ENCODE measurements around the gene SLC25A2. TPM values are rescaled to one million over a fixed set of nuclear protein-coding genes. Genes with fewer than 3 reads are reported as not detected.
A peak's percentile ranks its signal among the peaks of the same experiment; 100 is the strongest.
"Not testable (repeated sequence)": the region's sequence is repeated elsewhere in the genome, so short reads cannot be mapped to it uniquely, and the experiment has no call there.

SLC25A2 gene
- total RNA-seq (2021) (0.33 and 0.55 TPM in 2 replicates), Bru-seq, nascent RNA (percentile 64 among the genes with signal in this experiment), BruChase-seq, experiment 1, labeled RNA remaining after a 2-hour chase (percentile 45 among the genes with signal in this experiment), BruChase-seq, experiment 2, labeled RNA remaining after a 6-hour chase (percentile 22 among the genes with signal in this experiment)
- long read RNA-seq: 0 reads

GRCh38 chr5:141303756-141304155 is at the start of gene SLC25A2:
Gene SLC25A2, minus strand, starts transcription at chr5:141304049. Its CDS starts 184 bp downstream, at chr5:141303865.
- Histone ChIP-seq H3K27me3 (ENCODE audit: insufficient read depth, low read depth) (no peaks in the 10 kb centered on the region), H3K4me1 (replicated peaks; ENCODE audit: insufficient read depth) (no peaks in the 10 kb centered on the region), H3K9me3 (ENCODE audit: insufficient read depth, low read depth) (no peaks in the 10 kb centered on the region; the same call in 1 of the 2 replicates), H3F3A (ENCODE audit: insufficient read depth, low read depth) (no peaks in the 10 kb centered on the region), H4K20me1 (ENCODE audit: insufficient read depth) (no peaks in the 10 kb centered on the region), H3K36me3 (ENCODE audit: low read depth) (no peaks in the 10 kb centered on the region), H3K27ac (no peak within 1 kb of the TSS), H3K4me2 (no peak within 1 kb of the TSS), H3K4me3 (no peak within 1 kb of the TSS), H3K79me2 (ENCODE audit: low read depth) (no peaks in the 10 kb centered on the region), H3K9me2 (ENCODE audit: insufficient read depth) (no peaks in the 10 kb centered on the region), H2AFZ (no peak within 1 kb of the TSS)
- ChIA-PET CTCF (no interaction called here), POLR2A (ENCODE audit: unreplicated experiment) (no interaction called here)
- intact Hi-C loops (cut with micrococcal nuclease; ENCODE audit: unreplicated experiment): no loop called here
- TF ChIP-seq EZH2 (IDR thresholded peaks at IDR 0.05; ENCODE audit: low read depth): no peak
- no peak for TF ChIP-seq CTCF (conservative IDR thresholded peaks at IDR 0.05)
- no TSS peak for BruUV-seq (replicated peaks)
- no peak for DNase-seq

- H3F3A ChIP-seq (ENCODE audit: insufficient read depth, low read depth): no peaks in the 10 kb centered on the region
- no peak for DNase-seq
- H3K4me2 ChIP-seq: no peak overlapping the region
- no peak for TF ChIP-seq EZH2 (IDR thresholded peaks at IDR 0.05; ENCODE audit: low read depth)
- no peak for TF ChIP-seq CTCF (conservative IDR thresholded peaks at IDR 0.05)
- POLR2A ChIA-PET (ENCODE audit: unreplicated experiment): no interaction called here
- H3K9me2 ChIP-seq (ENCODE audit: insufficient read depth): no peaks in the 10 kb centered on the region
- H3K36me3 ChIP-seq (ENCODE audit: low read depth): no peaks in the 10 kb centered on the region
- H3K4me3 ChIP-seq: no peak overlapping the region
- H3K27me3 ChIP-seq (ENCODE audit: insufficient read depth, low read depth): no peaks in the 10 kb centered on the region
- intact Hi-C loops (cut with micrococcal nuclease; ENCODE audit: unreplicated experiment): loop anchor here (5.0 kb wide), 1 partner anchor 211 kb away; no protein-coding TSS in a partner anchor
- H2AFZ ChIP-seq: no peak overlapping the region
- no peaks in the 10 kb centered on the region for H3K9me3 ChIP-seq (ENCODE audit: insufficient read depth, low read depth)
- no peaks in the 10 kb centered on the region for H3K79me2 ChIP-seq (ENCODE audit: low read depth)
- no TSS peak for BruUV-seq (replicated peaks)
- H4K20me1 ChIP-seq (ENCODE audit: insufficient read depth): no peaks in the 10 kb centered on the region
- CTCF ChIA-PET: no interaction called here
- H3K27ac ChIP-seq: no peak overlapping the region
- H3K4me1 ChIP-seq (replicated peaks; ENCODE audit: insufficient read depth): no peaks in the 10 kb centered on the region
Observed at GRCh38 chr5:141351591-141351990, 47.7 kb upstream of the SLC25A2 start.

GRCh38 chr5:141349917-141350619 is 46.2 kb upstream of the SLC25A2 start, which contains the start of gene PCDHGB1:
Gene PCDHGB1, plus strand, starts transcription at chr5:141350099. Its CDS starts 162 bp downstream, at chr5:141350261.
- BruUV-seq (replicated peaks): no TSS peak
- no peaks in the 10 kb centered on the region for H3K9me3 ChIP-seq (ENCODE audit: insufficient read depth, low read depth)
- TF ChIP-seq EZH2 (IDR thresholded peaks at IDR 0.05; ENCODE audit: low read depth) (no peak), CTCF (conservative IDR thresholded peaks at IDR 0.05) (peak; percentile 44)
- no peaks in the 10 kb centered on the region for H3K79me2 ChIP-seq (ENCODE audit: low read depth)
- H3K27me3 ChIP-seq (ENCODE audit: insufficient read depth, low read depth): no peaks in the 10 kb centered on the region
- H4K20me1 ChIP-seq (ENCODE audit: insufficient read depth): no peaks in the 10 kb centered on the region
- peak in 1 of 2 experiments; percentile 33 for DNase-seq
- H3K4me1 ChIP-seq (replicated peaks; ENCODE audit: insufficient read depth): no peaks in the 10 kb centered on the region
- ChIA-PET CTCF (no interaction called here), POLR2A (ENCODE audit: unreplicated experiment) (no interaction called here)
- no peaks in the 10 kb centered on the region for H3F3A ChIP-seq (ENCODE audit: insufficient read depth, low read depth)
- H3K27ac ChIP-seq: no peak within 1 kb of the TSS
- no peak within 1 kb of the TSS for H3K4me3 ChIP-seq
- H3K4me2 ChIP-seq: no peak within 1 kb of the TSS
- no peaks in the 10 kb centered on the region for H3K36me3 ChIP-seq (ENCODE audit: low read depth)
- intact Hi-C loops (cut with micrococcal nuclease; ENCODE audit: unreplicated experiment): loop anchor here (5.0 kb wide), 1 partner anchor 212 kb away; no protein-coding TSS in a partner anchor
- no peaks in the 10 kb centered on the region for H3K9me2 ChIP-seq (ENCODE audit: insufficient read depth)
- H2AFZ ChIP-seq: peak within 1 kb of the TSS; percentile 60; the same call in 1 of the 2 replicates

- H3K79me2 ChIP-seq (ENCODE audit: low read depth); H3K4me2 ChIP-seq; DNase-seq; CTCF ChIA-PET; H3K36me3 ChIP-seq (ENCODE audit: low read depth); H3F3A ChIP-seq (ENCODE audit: insufficient read depth, low read depth); H2AFZ ChIP-seq; H3K9me3 ChIP-seq (ENCODE audit: insufficient read depth, low read depth); intact Hi-C loops (cut with micrococcal nuclease; ENCODE audit: unreplicated experiment); H4K20me1 ChIP-seq (ENCODE audit: insufficient read depth); H3K27ac ChIP-seq; BruUV-seq (replicated peaks); H3K9me2 ChIP-seq (ENCODE audit: insufficient read depth); H3K27me3 ChIP-seq (ENCODE audit: insufficient read depth, low read depth); H3K4me3 ChIP-seq; H3K4me1 ChIP-seq (replicated peaks; ENCODE audit: insufficient read depth): not testable (repeated sequence)
- POLR2A ChIA-PET (ENCODE audit: unreplicated experiment): interaction anchor here (0.6 kb wide), 1 partner anchor 175 kb away, joined by 4 read pairs; no protein-coding TSS in a partner anchor
Observed at GRCh38 chr5:141346017-141346416, 42.2 kb upstream of the SLC25A2 start.

All from PC-9 (cell line).